Liver (tissue), 9 donors: Measurements from ENCODE around the gene SNAP47. TPM values are rescaled to one million over a fixed set of nuclear protein-coding genes. Genes with fewer than 3 reads are reported as not detected.

Source experiments
- DNase-seq: peaks from one replicate; pipeline ENCODE4 v3.0.0-alpha.2; 2017; ENCODE audit warnings: low spot score
- H3K27ac ChIP-seq, 2 donors: one replicate each; pipeline ENCODE4 v1.7.0; 2013; ENCODE audit warnings: inconsistent platforms in 2 of 2, low read length in 2 of 2, control low read depth in 1 of 2, low read depth in 1 of 2, mild to moderate bottlenecking in 1 of 2
- H3K27me3 ChIP-seq, 4 donors: one replicate each; pipeline versions ENCODE4 v1.6.1 to v1.7.0; 2013; ENCODE audit warnings: low read length in 3 of 4, inconsistent platforms in 1 of 4, mild to moderate bottlenecking in 1 of 4, moderate library complexity in 1 of 4; ENCODE audit not compliant: control insufficient read depth in 4 of 4, insufficient read depth in 4 of 4
- H3K36me3 ChIP-seq, 4 donors: one replicate each; pipeline versions ENCODE4 v1.6.1 to v1.7.0; 2013; ENCODE audit warnings: low read length in 3 of 4, mild to moderate bottlenecking in 3 of 4, low read depth in 1 of 4, moderate library complexity in 1 of 4; ENCODE audit not compliant: control insufficient read depth in 4 of 4, insufficient read depth in 3 of 4
- H3K4me1 ChIP-seq, 4 donors: one replicate each; pipeline versions ENCODE4 v1.6.1 to v1.7.0; 2013; ENCODE audit warnings: low read length in 3 of 4, mild to moderate bottlenecking in 3 of 4, moderate library complexity in 1 of 4; ENCODE audit not compliant: control insufficient read depth in 4 of 4, insufficient read depth in 4 of 4
- H3K4me3 ChIP-seq, 3 donors: one replicate each; pipeline versions ENCODE4 v1.6.1 to v1.7.0; 2013; ENCODE audit warnings: low read length in 3 of 3, control low read depth in 1 of 3, low read depth in 1 of 3, mild to moderate bottlenecking in 1 of 3
- H3K9ac ChIP-seq, 2 donors: one replicate each; pipeline ENCODE4 v1.7.0; 2013; ENCODE audit warnings: low read length in 2 of 2, mild to moderate bottlenecking in 2 of 2, moderate library complexity in 2 of 2, control low read depth in 1 of 2, low read depth in 1 of 2
- H3K9me3 ChIP-seq, 4 donors: one replicate each; pipeline versions ENCODE4 v1.6.1 to v1.7.0; 2013; ENCODE audit warnings: low read length in 3 of 4; ENCODE audit not compliant: control insufficient read depth in 4 of 4
- ATF3 ChIP-seq: IDR thresholded peaks from 2 replicates; pipeline ENCODE4 v1.6.1; 2016; ENCODE audit warnings: antibody characterized with exemption
- CTCF ChIP-seq: fragments of 150-350 bp; IDR thresholded peaks from 2 replicates; pipeline ENCODE4 v1.5.1; 2017; ENCODE audit warnings: improper control_type of control experiment, low read depth, low read length; ENCODE audit not compliant: missing input control
- EGR1 ChIP-seq, 2 donors: IDR thresholded peaks; 2 replicates each; pipeline ENCODE4 v1.6.1; 2016 to 2018; ENCODE audit warnings: antibody characterized with exemption in 2 of 2, low read depth in 2 of 2
- FOXA1 ChIP-seq: IDR thresholded peaks from 2 replicates; pipeline ENCODE4 v1.6.1; 2016; ENCODE audit warnings: antibody characterized with exemption
- FOXA2 ChIP-seq: IDR thresholded peaks from 2 replicates; pipeline ENCODE4 v1.6.1; 2016; ENCODE audit warnings: antibody characterized with exemption
- GABPA ChIP-seq, 2 donors: IDR thresholded peaks in 1 of 2; conservative IDR thresholded peaks in 1 of 2; 2 replicates each; pipeline ENCODE4 v1.6.1; 2016; ENCODE audit warnings: antibody characterized with exemption in 2 of 2, mild to moderate bottlenecking in 1 of 2, moderate library complexity in 1 of 2
- HNF4A ChIP-seq, 2 donors: conservative IDR thresholded peaks; 2 replicates each; pipeline ENCODE4 v1.6.1; 2016; ENCODE audit warnings: antibody characterized with exemption in 2 of 2, mild to moderate bottlenecking in 2 of 2
- HNF4G ChIP-seq: IDR thresholded peaks from 2 replicates; pipeline ENCODE4 v1.6.1; 2016; ENCODE audit warnings: antibody characterized with exemption
- JUND ChIP-seq, 2 donors: IDR thresholded peaks; 2 replicates each; pipeline ENCODE4 v1.6.1; 2016; ENCODE audit warnings: antibody characterized with exemption in 2 of 2
- MAX ChIP-seq: IDR thresholded peaks from 2 replicates; pipeline ENCODE4 v1.6.1; 2016; ENCODE audit warnings: antibody characterized with exemption
- NR2F2 ChIP-seq: IDR thresholded peaks from 2 replicates; pipeline ENCODE4 v1.6.1; 2016; ENCODE audit warnings: antibody characterized with exemption
- RAD21 ChIP-seq, 2 donors: IDR thresholded peaks; 2 replicates each; pipeline ENCODE4 v1.6.1; 2016; ENCODE audit warnings: antibody characterized with exemption in 2 of 2, mild to moderate bottlenecking in 2 of 2
- RXRA ChIP-seq, 2 donors: IDR thresholded peaks; 2 replicates each; pipeline ENCODE4 v1.6.1; 2017 to 2018; ENCODE audit warnings: antibody characterized with exemption in 2 of 2, mild to moderate bottlenecking in 1 of 2
- SP1 ChIP-seq: IDR thresholded peaks from 2 replicates; pipeline ENCODE4 v1.6.1; 2018; ENCODE audit warnings: antibody characterized with exemption, mild to moderate bottlenecking
- TAF1 ChIP-seq: conservative IDR thresholded peaks from 2 replicates; pipeline ENCODE4 v1.6.1; 2016; ENCODE audit warnings: antibody characterized with exemption, mild to moderate bottlenecking
- YY1 ChIP-seq: IDR thresholded peaks from 2 replicates; pipeline ENCODE4 v1.6.1; 2016; ENCODE audit warnings: antibody characterized with exemption, mild to moderate bottlenecking
- whole genome bisulfite sequencing: extraction: QIAGEN DNeasy Blood & Tissue Kit; methylation state at CpG from one replicate; pipeline ENCODE4 v1.1.7; 2013; 5-methylcytosine and 5-hydroxymethylcytosine counted together
- polyA plus RNA-seq, 2 donors: library from polyadenylated mRNA; stranded (reverse) in 1 of 2; unstranded in 1 of 2; fragments of 200-250 nt in 1 of 2; fragments of >200 nt in 1 of 2; fragmentation: Nextera tagmentation in 1 of 2; extraction: Ambion mirVana in 1 of 2; gene quantifications; one replicate each; pipeline versions ENCODE4 v1.2.1 to v1.2.3, GENCODE V29; 2013 to 2015
- total RNA-seq, 2 donors: library from RNA; depleted of rRNA; stranded (reverse); fragments of >200 nt; gene quantifications; one replicate each; pipeline ENCODE4 v1.2.3, GENCODE V29; 2014
- TF ChIP-seq, protein P1 (sequence below): IDR thresholded peaks from 2 replicates; pipeline ENCODE4 v1.6.1; 2016; ENCODE audit warnings: antibody characterized with exemption, mild to moderate bottlenecking
- donor health status: healthy.
- donor health status: healthy.
- donor health status: healthy.
- donor health status: healthy.
- donor health status: healthy.

SNAP47 gene
- total and polyA plus RNA-seq, 4 donors: 15.3 to 23.3 (median 16.3) TPM

- 91% methylated on average over 9 of the region's 9 CpGs for WGBS
- no peak overlapping the region for H3K4me3 ChIP-seq
- H3K36me3 ChIP-seq: peaks cover 0 to 28% (median 22%) of the 10 kb centered on the region in 4 donors
- no peaks in the 10 kb centered on the region for H3K27me3 ChIP-seq
- H3K27ac ChIP-seq: no peak overlapping the region
- TF ChIP-seq FOXA2 (no peak), HNF4G (no peak), EGR1 (IDR thresholded peaks at IDR 0.05; ENCODE audit: low read depth in 2 of 2) (no peak), FOXA1 (no peak), YY1 (no peak), RXRA (IDR thresholded peaks at IDR 0.05) (no peak), CTCF (no peak), TAF1 (no peak), HNF4A (conservative IDR thresholded peaks at IDR 0.05) (no peak), RAD21 (IDR thresholded peaks at IDR 0.05) (no peak), GABPA (IDR thresholded peaks at IDR 0.05 in 1 of 2, conservative IDR thresholded peaks at IDR 0.05 in 1 of 2) (no peak), JUND (IDR thresholded peaks at IDR 0.05) (no peak), MAX (no peak), SP1 (no peak), NR2F2 (no peak)
- TF ChIP-seq, protein P1, sequence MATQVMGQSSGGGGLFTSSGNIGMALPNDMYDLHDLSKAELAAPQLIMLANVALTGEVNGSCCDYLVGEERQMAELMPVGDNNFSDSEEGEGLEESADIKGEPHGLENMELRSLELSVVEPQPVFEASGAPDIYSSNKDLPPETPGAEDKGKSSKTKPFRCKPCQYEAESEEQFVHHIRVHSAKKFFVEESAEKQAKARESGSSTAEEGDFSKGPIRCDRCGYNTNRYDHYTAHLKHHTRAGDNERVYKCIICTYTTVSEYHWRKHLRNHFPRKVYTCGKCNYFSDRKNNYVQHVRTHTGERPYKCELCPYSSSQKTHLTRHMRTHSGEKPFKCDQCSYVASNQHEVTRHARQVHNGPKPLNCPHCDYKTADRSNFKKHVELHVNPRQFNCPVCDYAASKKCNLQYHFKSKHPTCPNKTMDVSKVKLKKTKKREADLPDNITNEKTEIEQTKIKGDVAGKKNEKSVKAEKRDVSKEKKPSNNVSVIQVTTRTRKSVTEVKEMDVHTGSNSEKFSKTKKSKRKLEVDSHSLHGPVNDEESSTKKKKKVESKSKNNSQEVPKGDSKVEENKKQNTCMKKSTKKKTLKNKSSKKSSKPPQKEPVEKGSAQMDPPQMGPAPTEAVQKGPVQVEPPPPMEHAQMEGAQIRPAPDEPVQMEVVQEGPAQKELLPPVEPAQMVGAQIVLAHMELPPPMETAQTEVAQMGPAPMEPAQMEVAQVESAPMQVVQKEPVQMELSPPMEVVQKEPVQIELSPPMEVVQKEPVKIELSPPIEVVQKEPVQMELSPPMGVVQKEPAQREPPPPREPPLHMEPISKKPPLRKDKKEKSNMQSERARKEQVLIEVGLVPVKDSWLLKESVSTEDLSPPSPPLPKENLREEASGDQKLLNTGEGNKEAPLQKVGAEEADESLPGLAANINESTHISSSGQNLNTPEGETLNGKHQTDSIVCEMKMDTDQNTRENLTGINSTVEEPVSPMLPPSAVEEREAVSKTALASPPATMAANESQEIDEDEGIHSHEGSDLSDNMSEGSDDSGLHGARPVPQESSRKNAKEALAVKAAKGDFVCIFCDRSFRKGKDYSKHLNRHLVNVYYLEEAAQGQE: no peak
- DNase-seq: no peak
- no peak overlapping the region for H3K9ac ChIP-seq
- peaks cover 1 to 28% (median 15%) of the 10 kb centered on the region in 4 donors for H3K4me1 ChIP-seq
- H3K9me3 ChIP-seq: no peaks in the 10 kb centered on the region
Observed at GRCh38 chr1:227760377-227760776, 25.1 kb downstream of the SNAP47 start.

GRCh38 chr1:227761621-227762230 is 26.5 kb downstream of the SNAP47 start:
- H3K4me3 ChIP-seq: no peak overlapping the region
- H3K4me1 ChIP-seq: peaks cover 1 to 24% (median 14%) of the 10 kb centered on the region in 4 donors
- H3K9ac ChIP-seq: no peak overlapping the region
- no peaks in the 10 kb centered on the region for H3K27me3 ChIP-seq
- 89% methylated on average over 17 of the region's 17 CpGs for WGBS
- H3K27ac ChIP-seq: no peak overlapping the region
- H3K36me3 ChIP-seq: peaks cover 0 to 32% (median 20%) of the 10 kb centered on the region in 4 donors
- no peaks in the 10 kb centered on the region for H3K9me3 ChIP-seq
- DNase-seq: no peak
- TF ChIP-seq RAD21 (IDR thresholded peaks at IDR 0.05) (no peak), NR2F2 (no peak), HNF4G (no peak), FOXA1 (no peak), HNF4A (conservative IDR thresholded peaks at IDR 0.05) (no peak), YY1 (no peak), CTCF (no peak), EGR1 (IDR thresholded peaks at IDR 0.05; ENCODE audit: low read depth in 2 of 2) (no peak), ATF3 (no peak), MAX (no peak)
